ENCODE results near the gene PLXDC2. TPM values are rescaled to one million over a fixed set of nuclear protein-coding genes. Genes with fewer than 3 reads are reported as not detected.

The PLXDC2 gene
- total and polyA plus RNA-seq, 10 of the 15 experiments (the other 5 are each of a cell fraction or from before 2014, with no cell fraction given): 0.05 to 1.8 (median 0.14) TPM; not detected in 2

GRCh38 chr10:19956516-19957032, 140.3 kb downstream of the PLXDC2 start (continued):
- no peak for TF ChIP-seq JUND (IDR thresholded peaks at IDR 0.05; ENCODE audit: low read depth, low read length)
- TF ChIP-seq USF1 (IDR thresholded peaks at IDR 0.05; ENCODE audit: borderline replicate concordance, extremely low read length, insufficient read depth, low read depth, low read length): no peak
- no peak for TF ChIP-seq SKIL (IDR thresholded peaks at IDR 0.05; ENCODE audit: low read depth, poor library complexity, severe bottlenecking)
- TF ChIP-seq ZSCAN29 (IDR thresholded peaks at IDR 0.05): no peak
- TF ChIP-seq ATF2 (IDR thresholded peaks at IDR 0.05; ENCODE audit: low read length): no peak
- no peak for TF ChIP-seq MEF2A (IDR thresholded peaks at IDR 0.05; ENCODE audit: insufficient read depth, low read depth, low read length)
- no peak for TF ChIP-seq POLR2A (IDR thresholded peaks at IDR 0.05; ENCODE audit: low read depth, low read length)
- TF ChIP-seq RUNX3 (IDR thresholded peaks at IDR 0.05; ENCODE audit: low read length): no peak
- TF ChIP-seq NBN (IDR thresholded peaks at IDR 0.05): no peak
